Retinal pigment epithelial cell (primary cell): ENCODE results near the gene CCDC82.

ENCODE experiments used
- DNase-seq: peaks from one replicate; pipeline ENCODE4 v3.0.0-alpha.2; 2010; ENCODE audit warnings: low read depth
- H3K4me3 ChIP-seq: 2 replicates; pipeline ENCODE4 v1.5.1; 2011; ENCODE audit warnings: mild to moderate bottlenecking, low read length, control low read depth, moderate library complexity
- TF ChIP-seq, protein P1 (sequence below): conservative IDR thresholded peaks from 2 replicates; pipeline ENCODE4 v1.5.1; 2011; ENCODE audit warnings: low read depth, low read length, control low read depth, inconsistent platforms

CCDC82 gene

DNA sequence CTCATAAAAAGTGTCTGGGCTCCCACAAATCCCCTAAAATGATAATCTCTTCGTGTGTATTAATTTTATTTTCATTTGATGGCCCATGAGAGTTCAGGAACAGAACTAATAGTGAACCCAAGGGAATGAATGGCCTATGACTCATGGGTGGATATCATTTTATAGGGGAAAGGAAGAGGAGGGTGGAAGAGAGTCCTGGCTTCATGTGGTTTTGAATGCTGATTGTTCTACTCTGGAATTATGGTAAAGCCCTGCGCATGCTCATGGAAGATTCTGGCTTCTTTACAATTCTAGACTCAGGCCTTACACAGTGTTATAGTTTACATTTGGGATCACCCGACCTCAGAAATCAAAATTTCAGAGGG, 82.0 kb downstream of the CCDC82 start:
- TF ChIP-seq, protein P1, sequence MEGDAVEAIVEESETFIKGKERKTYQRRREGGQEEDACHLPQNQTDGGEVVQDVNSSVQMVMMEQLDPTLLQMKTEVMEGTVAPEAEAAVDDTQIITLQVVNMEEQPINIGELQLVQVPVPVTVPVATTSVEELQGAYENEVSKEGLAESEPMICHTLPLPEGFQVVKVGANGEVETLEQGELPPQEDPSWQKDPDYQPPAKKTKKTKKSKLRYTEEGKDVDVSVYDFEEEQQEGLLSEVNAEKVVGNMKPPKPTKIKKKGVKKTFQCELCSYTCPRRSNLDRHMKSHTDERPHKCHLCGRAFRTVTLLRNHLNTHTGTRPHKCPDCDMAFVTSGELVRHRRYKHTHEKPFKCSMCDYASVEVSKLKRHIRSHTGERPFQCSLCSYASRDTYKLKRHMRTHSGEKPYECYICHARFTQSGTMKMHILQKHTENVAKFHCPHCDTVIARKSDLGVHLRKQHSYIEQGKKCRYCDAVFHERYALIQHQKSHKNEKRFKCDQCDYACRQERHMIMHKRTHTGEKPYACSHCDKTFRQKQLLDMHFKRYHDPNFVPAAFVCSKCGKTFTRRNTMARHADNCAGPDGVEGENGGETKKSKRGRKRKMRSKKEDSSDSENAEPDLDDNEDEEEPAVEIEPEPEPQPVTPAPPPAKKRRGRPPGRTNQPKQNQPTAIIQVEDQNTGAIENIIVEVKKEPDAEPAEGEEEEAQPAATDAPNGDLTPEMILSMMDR = no peak
- peak overlapping the region; percentile 30 for H3K4me3 ChIP-seq
- DNase-seq = no peak

DNA sequence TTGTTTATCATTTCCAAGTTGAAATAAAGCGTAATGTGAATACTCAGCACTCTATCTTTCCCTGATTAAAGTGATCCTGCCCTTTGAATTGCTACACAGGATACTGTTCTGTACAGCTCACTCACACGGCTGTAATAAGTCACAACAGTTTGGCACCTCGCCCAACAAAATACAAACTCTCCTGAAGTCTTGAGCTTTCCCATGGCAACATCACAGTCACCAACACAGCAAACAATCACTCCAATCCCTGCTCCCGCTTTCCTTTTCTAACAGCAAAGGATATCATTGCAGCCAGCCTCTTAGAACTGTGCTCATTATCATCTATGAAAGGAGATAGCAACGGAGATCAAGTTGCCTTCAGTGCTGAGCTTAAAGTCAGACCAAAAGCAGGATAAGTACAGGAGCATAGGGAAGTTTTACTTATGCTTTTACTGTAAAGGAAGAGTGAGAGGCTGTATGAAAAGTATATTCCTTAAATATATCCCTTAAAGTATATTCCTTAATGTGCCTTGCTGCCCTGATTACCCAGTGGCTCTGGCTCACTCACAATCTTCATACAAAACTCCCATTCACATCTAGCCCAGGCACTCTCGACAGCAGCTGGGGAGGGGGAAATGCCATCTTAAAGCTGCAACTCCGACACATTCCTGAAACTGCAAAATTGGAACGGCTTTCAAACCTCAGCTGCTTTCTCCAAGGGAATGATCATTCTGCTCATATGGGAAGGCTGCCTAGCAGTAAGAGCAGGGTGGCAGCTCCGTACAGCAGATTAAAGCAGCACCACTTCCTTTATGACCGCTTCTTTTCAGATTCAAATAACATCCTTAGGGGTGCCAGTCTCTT, 82.6 kb downstream of the CCDC82 start:
- peak; percentile 99 for DNase-seq
- TF ChIP-seq, protein P1 = no peak
- peak overlapping the region; percentile 30 for H3K4me3 ChIP-seq

DNA sequence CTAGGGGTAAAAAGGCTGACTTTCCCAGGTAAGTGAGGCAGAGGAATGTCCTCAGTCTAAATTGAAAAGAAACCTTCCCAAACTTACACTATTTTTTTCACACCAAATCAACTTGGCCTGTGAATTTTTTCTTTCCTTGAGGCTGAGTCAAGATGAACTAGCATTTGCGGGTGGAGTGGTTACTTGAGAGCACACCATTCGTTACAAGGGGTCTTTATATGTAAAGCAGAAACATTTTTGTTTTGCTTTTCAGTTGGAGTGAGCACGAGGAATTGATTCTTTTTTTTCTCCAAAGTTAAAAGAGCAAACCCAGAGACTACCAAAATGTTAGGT, 83.1 kb downstream of the CCDC82 start:
- TF ChIP-seq, protein P1 = no peak
- no peak for DNase-seq
- H3K4me3 ChIP-seq = peak overlapping the region; percentile 5

DNA sequence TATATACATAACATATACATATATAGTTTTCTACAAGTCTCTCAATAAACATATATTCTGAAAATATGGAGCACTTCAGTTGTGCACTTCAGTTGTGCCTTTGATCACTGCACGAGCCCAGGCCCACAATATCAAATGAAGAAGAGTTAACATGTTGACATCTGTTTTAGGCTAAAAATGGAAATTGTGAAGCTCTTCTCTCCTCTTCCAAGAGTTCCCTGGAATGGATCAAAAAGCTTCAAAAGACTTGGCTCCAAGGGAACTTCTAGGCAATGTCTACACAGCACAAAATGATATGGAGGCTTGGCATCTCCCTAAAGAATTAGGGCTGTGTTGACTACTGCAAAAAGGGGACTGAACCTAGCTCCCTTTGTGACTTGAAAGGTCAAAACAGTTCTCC, 83.6 kb downstream of the CCDC82 start:
- TF ChIP-seq, protein P1 = no peak
- no peak for DNase-seq
- H3K4me3 ChIP-seq = no peak overlapping the region

DNA sequence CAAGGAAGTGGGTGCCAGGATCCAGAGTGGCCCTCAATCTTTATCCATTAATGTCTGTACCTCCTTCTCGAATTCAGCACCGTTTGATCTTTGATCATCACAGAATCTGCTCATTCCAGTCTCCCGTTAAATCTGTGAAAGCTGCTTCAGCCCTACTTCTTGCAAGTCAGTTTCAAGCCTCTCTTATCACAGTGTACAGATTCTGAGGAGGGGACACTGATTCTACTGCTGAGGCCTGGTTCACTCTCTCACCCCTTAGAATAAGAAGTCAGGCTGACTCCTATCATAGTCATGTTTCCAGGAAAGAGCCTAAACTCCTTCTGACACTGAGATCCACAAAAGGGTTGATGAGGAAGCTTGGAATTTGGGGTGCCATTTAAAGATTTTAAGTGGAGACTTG, 85.7 kb downstream of the CCDC82 start:
- TF ChIP-seq, protein P1 = no peak
- no peak for DNase-seq
- no peak overlapping the region for H3K4me3 ChIP-seq

DNA sequence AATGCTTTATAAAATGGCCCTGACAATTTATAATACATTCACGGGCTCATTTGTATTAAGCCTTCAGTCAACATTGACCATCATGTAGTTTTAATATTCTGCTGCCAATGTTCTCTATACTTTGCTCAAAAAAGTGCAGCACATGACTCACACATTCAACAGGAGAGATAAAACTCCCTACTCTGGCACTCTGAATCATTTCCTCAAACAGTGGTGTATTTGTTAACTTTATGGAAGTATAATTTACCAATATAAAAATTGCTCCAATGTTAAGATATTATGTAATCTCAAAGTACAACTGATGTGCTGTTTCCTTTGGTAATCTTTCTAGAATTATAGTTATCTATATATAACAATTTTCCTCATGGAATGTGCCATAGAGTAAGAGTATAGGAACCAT, 86.6 kb downstream of the CCDC82 start:
- no peak for DNase-seq
- TF ChIP-seq, protein P1 = no peak
- no peak overlapping the region for H3K4me3 ChIP-seq
